Ishikawa (cell line): Measurements from ENCODE around the gene CFAP126.

Source experiments
- CEBPB ChIP-seq: IDR thresholded peaks from 2 replicates; pipeline ENCODE4 v1.6.1; 2012
- CREB1 ChIP-seq: IDR thresholded peaks from 2 replicates; pipeline ENCODE4 v1.6.1; 2012; ENCODE audit warnings: low read depth
- EGR1 ChIP-seq: IDR thresholded peaks from 2 replicates; pipeline ENCODE4 v1.6.1; 2012
- EP300 ChIP-seq: IDR thresholded peaks from 2 replicates; pipeline ENCODE4 v1.6.1; 2012; ENCODE audit warnings: borderline replicate concordance
- FOXM1 ChIP-seq: IDR thresholded peaks from 2 replicates; pipeline ENCODE4 v1.6.1; 2012; ENCODE audit warnings: low read depth, borderline replicate concordance
- NFIC ChIP-seq: IDR thresholded peaks from 2 replicates; pipeline ENCODE4 v1.6.1; 2012
- RAD21 ChIP-seq: IDR thresholded peaks from 2 replicates; pipeline ENCODE4 v1.6.1; 2012; ENCODE audit warnings: low read depth
- TAF1 ChIP-seq: IDR thresholded peaks from 2 replicates; pipeline ENCODE4 v1.6.1; 2012; ENCODE audit warnings: low read depth, mild to moderate bottlenecking
- TCF12 ChIP-seq: IDR thresholded peaks from 2 replicates; pipeline ENCODE4 v1.6.1; 2012; ENCODE audit warnings: low read depth
- TEAD4 ChIP-seq: IDR thresholded peaks from 2 replicates; pipeline ENCODE4 v1.6.1; 2012
- YY1 ChIP-seq: IDR thresholded peaks from 2 replicates; pipeline ENCODE4 v1.6.1; 2012; ENCODE audit warnings: low read depth
- ZBTB7A ChIP-seq: IDR thresholded peaks from 2 replicates; pipeline ENCODE4 v1.6.1; 2012; ENCODE audit warnings: low read depth
- TF ChIP-seq, protein P1 (sequence below): IDR thresholded peaks from 2 replicates; pipeline ENCODE4 v1.6.1; 2012
- TF ChIP-seq, protein P2 (sequence below): IDR thresholded peaks from 2 replicates; pipeline ENCODE4 v1.6.1; 2012; ENCODE audit warnings: low read depth, mild to moderate bottlenecking
- TF ChIP-seq, protein P3 (sequence below): IDR thresholded peaks from 2 replicates; pipeline ENCODE4 v1.6.1; 2012

The CFAP126 gene

DNA sequence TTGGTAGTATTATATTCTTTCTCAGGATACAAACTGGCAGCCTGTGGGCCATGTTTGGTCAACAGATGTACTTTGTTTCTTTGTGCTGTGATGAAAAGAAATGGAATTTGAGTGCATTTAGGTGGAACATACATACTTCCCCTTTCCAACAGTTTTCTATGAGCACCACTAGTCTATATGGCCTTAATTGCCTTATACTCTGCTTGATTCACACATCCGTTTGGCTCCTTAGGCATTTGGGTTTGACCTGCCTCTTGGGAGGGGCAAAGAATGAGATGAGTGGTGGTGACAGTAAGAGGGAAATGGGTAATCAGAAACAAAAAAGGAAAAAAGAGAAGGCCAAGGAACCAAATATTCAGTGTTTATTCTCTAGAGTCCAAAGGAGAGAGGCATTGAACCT, 17.0 kb downstream of the CFAP126 start:
- TF ChIP-seq NFIC = no peak
- TF ChIP-seq TCF12 = no peak

DNA sequence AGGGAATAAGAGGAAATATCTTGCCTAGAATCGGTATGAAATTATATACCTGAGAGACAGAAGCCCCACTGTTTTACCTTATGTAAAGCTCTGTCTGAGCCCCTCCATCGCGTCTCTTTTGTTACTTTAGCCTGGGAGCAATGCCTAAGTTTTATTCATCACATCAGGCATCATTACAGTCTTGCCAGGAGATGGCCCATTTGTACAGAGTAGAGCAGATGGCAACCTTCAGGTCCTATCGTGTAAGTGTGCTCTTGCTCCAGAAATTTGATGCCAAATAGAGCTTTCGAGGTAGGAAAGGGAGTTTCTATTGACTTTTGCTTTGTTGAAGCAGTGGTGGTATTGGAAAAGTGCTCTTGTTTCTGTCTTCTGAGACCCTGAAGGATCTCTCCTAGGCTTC, 24.9 kb downstream of the CFAP126 start:
- TF ChIP-seq, protein P1, sequence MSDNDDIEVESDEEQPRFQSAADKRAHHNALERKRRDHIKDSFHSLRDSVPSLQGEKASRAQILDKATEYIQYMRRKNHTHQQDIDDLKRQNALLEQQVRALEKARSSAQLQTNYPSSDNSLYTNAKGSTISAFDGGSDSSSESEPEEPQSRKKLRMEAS = no peak
- TF ChIP-seq, protein P2, sequence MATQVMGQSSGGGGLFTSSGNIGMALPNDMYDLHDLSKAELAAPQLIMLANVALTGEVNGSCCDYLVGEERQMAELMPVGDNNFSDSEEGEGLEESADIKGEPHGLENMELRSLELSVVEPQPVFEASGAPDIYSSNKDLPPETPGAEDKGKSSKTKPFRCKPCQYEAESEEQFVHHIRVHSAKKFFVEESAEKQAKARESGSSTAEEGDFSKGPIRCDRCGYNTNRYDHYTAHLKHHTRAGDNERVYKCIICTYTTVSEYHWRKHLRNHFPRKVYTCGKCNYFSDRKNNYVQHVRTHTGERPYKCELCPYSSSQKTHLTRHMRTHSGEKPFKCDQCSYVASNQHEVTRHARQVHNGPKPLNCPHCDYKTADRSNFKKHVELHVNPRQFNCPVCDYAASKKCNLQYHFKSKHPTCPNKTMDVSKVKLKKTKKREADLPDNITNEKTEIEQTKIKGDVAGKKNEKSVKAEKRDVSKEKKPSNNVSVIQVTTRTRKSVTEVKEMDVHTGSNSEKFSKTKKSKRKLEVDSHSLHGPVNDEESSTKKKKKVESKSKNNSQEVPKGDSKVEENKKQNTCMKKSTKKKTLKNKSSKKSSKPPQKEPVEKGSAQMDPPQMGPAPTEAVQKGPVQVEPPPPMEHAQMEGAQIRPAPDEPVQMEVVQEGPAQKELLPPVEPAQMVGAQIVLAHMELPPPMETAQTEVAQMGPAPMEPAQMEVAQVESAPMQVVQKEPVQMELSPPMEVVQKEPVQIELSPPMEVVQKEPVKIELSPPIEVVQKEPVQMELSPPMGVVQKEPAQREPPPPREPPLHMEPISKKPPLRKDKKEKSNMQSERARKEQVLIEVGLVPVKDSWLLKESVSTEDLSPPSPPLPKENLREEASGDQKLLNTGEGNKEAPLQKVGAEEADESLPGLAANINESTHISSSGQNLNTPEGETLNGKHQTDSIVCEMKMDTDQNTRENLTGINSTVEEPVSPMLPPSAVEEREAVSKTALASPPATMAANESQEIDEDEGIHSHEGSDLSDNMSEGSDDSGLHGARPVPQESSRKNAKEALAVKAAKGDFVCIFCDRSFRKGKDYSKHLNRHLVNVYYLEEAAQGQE = no peak
- TF ChIP-seq EP300 (no peak), TCF12 (no peak), CEBPB (no peak), TAF1 (no peak), EGR1 (no peak), YY1 (no peak), CREB1 (no peak), NFIC (no peak), TEAD4 (no peak), ZBTB7A (no peak), FOXM1 (no peak), RAD21 (no peak)
- TF ChIP-seq, protein P3, sequence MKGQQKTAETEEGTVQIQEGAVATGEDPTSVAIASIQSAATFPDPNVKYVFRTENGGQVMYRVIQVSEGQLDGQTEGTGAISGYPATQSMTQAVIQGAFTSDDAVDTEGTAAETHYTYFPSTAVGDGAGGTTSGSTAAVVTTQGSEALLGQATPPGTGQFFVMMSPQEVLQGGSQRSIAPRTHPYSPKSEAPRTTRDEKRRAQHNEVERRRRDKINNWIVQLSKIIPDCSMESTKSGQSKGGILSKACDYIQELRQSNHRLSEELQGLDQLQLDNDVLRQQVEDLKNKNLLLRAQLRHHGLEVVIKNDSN = no peak

DNA sequence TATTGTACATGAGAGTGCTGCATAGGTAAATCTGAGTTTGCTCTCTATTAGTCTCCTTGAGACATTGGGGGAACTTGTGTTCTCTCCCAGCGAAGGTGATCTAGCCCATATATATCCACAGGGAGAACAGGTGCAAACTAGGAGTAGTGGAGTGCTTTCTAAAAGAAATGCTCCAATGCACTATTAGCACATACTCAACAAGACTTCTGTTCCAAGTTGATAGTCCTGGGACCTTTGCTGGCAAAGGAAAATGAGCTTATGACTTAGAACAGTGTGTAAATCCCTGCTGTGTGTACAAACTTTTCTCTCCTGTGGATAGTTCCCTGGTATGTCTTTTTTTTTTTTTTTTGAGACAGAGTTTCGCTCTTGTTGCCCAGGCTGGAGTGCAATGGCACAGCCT, 25.5 kb downstream of the CFAP126 start:
- TF ChIP-seq CREB1 = no peak
- TF ChIP-seq NFIC = no peak
- no peak for TF ChIP-seq ZBTB7A
- TF ChIP-seq RAD21 = no peak
- no peak for TF ChIP-seq YY1
- no peak for TF ChIP-seq TEAD4
- no peak for TF ChIP-seq EGR1
- no peak for TF ChIP-seq FOXM1
- TF ChIP-seq, protein P1 = no peak
- TF ChIP-seq, protein P3 = no peak

DNA sequence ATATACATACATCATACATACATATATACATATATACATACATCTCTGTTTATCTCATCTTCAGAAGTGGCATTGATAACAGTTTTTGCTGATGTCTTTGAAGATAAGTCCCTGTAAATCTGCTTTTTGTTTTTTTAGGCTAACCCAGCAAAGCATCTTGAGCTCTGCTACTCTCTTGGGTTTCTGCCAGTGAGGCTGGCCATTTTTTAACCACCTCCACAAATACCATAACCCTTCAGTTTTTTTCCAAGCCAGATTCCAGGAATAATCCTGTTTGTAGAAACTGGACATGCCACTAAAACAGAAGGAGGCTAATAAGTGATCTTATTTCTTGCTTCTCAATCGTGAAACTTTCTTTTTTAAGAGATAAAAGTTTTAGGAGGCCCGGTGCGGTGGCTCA, 31.9 kb downstream of the CFAP126 start:
- TF ChIP-seq YY1 (no peak), EP300 (no peak), RAD21 (no peak)

DNA sequence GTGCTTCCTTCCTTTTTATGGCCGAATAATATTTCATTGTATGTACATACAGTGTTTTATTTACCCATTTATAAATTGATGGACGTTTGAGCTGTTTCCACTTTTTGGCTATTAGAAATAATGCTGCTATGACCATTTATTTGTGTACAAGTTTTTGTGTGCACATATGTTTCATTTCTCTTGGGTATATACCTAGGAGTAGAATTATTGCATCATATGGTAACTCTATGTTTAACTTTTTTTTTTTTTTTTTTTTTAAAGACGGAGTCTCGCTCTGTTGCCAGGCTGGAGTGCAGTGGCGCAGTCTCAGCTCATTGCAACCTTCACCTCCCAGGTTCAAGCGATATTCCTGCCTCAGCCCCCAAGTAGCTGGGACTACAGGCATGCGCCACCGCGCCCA, 34.5 kb downstream of the CFAP126 start:
- TF ChIP-seq FOXM1 (no peak), EGR1 (no peak), CEBPB (no peak), TEAD4 (no peak), EP300 (no peak), RAD21 (no peak), YY1 (no peak), TAF1 (no peak), NFIC (no peak), TCF12 (no peak), CREB1 (no peak), ZBTB7A (no peak)
- TF ChIP-seq, protein P3 = no peak
- TF ChIP-seq, protein P2 = no peak
- TF ChIP-seq, protein P1 = no peak

DNA sequence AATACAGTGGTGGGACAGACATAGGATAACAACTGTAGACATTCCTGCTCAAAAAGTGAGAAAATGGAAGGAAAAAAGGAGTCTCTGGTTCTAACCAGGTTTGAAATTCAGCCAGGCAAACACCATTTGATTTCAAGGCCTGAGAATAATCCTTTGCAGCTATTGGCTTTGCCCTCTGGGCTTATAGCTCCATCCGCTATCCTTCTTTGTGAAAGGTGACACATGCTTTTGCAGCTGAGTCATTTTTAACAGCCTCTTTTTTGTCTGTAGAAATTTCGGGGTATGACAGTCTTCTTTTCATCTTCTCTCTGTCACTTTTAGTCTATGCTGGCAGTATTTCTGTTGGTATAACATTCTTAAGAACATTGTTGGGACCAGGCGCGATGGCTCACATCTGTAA, 37.3 kb downstream of the CFAP126 start:
- TF ChIP-seq TCF12 (no peak), ZBTB7A (no peak), CREB1 (no peak), TAF1 (no peak), RAD21 (no peak), EGR1 (no peak), EP300 (no peak), CEBPB (no peak), FOXM1 (no peak), TEAD4 (no peak), NFIC (no peak), YY1 (no peak)
- TF ChIP-seq, protein P2 = no peak
- TF ChIP-seq, protein P3 = no peak
- TF ChIP-seq, protein P1 = no peak
